Esophagus muscularis mucosa (tissue), 4 donors: ENCODE results near the gene NEK8. TPM values are rescaled to one million over a fixed set of nuclear protein-coding genes. Genes with fewer than 3 reads are reported as not detected.

Experiments
- DNase-seq: peaks from one replicate; pipeline ENCODE4 v3.0.0-alpha.2; 2017; ENCODE audit errors: extremely low spot score
- H3K27ac ChIP-seq, 4 donors: fragments of 200-600 bp; sonication (generic); replicated peaks in 1 of 4; 1 replicate in 3 of 4; 2 replicates in 1 of 4; pipeline ENCODE4 v1.5.1; 2016 to 2019; ENCODE audit warnings: mild to moderate bottlenecking in 1 of 4
- H3K27me3 ChIP-seq, 4 donors: fragments of 200-600 bp; sonication (generic); one replicate each; pipeline versions ENCODE4 v1.5.1 to v1.6.0; 2016 to 2019
- H3K36me3 ChIP-seq, 4 donors: fragments of 200-600 bp; sonication (generic); one replicate each; pipeline ENCODE4 v1.5.1; 2016 to 2019
- H3K4me1 ChIP-seq, 4 donors: fragments of 200-600 bp; sonication (generic); one replicate each; pipeline ENCODE4 v1.5.1; 2016 to 2019
- H3K4me3 ChIP-seq, 4 donors: fragments of 200-600 bp; sonication (generic); 1 replicate in 2 of 4; 2 replicates in 2 of 4; pipeline ENCODE4 v1.5.1; 2016 to 2019; ENCODE audit warnings: mild to moderate bottlenecking in 4 of 4, moderate library complexity in 1 of 4
- H3K9me3 ChIP-seq, 4 donors: fragments of 200-600 bp; sonication (generic); 1 replicate in 3 of 4; 2 replicates in 1 of 4; pipeline ENCODE4 v1.5.1; 2016 to 2019
- EP300 ChIP-seq: sonication (generic); formaldehyde crosslinking; IDR thresholded peaks from one replicate; pipeline ENCODE4 v1.6.1; 2017; ENCODE audit warnings: antibody characterized with exemption
- POLR2A ChIP-seq: fragments of 450-650 bp; IDR thresholded peaks from one replicate; pipeline ENCODE4 v1.6.1; 2017; ENCODE audit warnings: antibody characterized with exemption, moderate library complexity, mild to moderate bottlenecking, low read depth
- POLR2AphosphoS5 ChIP-seq, 2 donors: sonication (generic); formaldehyde crosslinking; IDR thresholded peaks; one replicate each; pipeline ENCODE4 v1.6.1; 2017; ENCODE audit warnings: antibody characterized with exemption in 2 of 2
- WGBS: methylation state at CpG from one replicate; pipeline ENCODE4 v1.1.5; 2018; 5-methylcytosine and 5-hydroxymethylcytosine counted together
- intact Hi-C: fragments of 100-400 bp; cut with DNase I; formaldehyde crosslinking; loops from one replicate; pipeline ENCODE4 v1.15.1; 2023
- total RNA-seq, 4 donors: library from RNA; depleted of rRNA; stranded (reverse); fragments of >200 nt; gene quantifications; one replicate each; pipeline versions ENCODE4 v1.1.0 to v1.2.1, GENCODE V29; 2016
- TF ChIP-seq, protein P1 (sequence below), 3 experiments: fragments of 200-600 bp in 2 of 3; fragments of 450-650 bp in 1 of 3; sonication (generic) in 2 of 3; IDR thresholded peaks; one replicate each; pipeline ENCODE4 v1.5.1; 2017 to 2019; ENCODE audit warnings: antibody characterized with exemption in 3 of 3, mild to moderate bottlenecking in 2 of 3, moderate library complexity in 1 of 3

The NEK8 gene
- total RNA-seq, 4 donors from 2014 or later = 0.83 to 2.1 (median 1.6) TPM

DNA sequence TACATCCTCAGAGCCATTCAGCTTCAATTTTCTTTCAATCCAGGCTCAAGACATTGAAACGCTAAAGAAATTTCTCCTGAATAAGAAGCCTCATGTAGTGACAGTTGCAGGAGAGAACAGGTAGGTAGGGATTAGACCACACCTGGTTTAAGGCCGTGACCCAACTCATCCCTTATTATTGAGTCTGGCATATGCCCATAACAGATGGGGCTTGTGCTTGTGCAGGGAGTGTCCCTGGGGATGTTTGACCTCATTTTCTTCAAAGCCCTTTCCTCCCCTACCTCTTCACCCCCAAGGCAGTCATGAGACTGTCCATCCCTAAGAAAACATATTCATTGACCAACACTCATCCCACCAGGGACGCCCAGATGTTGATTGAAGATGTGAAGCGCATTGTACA lies 42.3 kb upstream of the NEK8 start:
- H3K9me3 ChIP-seq = no peaks in the 10 kb centered on the region
- TF ChIP-seq, protein P1, sequence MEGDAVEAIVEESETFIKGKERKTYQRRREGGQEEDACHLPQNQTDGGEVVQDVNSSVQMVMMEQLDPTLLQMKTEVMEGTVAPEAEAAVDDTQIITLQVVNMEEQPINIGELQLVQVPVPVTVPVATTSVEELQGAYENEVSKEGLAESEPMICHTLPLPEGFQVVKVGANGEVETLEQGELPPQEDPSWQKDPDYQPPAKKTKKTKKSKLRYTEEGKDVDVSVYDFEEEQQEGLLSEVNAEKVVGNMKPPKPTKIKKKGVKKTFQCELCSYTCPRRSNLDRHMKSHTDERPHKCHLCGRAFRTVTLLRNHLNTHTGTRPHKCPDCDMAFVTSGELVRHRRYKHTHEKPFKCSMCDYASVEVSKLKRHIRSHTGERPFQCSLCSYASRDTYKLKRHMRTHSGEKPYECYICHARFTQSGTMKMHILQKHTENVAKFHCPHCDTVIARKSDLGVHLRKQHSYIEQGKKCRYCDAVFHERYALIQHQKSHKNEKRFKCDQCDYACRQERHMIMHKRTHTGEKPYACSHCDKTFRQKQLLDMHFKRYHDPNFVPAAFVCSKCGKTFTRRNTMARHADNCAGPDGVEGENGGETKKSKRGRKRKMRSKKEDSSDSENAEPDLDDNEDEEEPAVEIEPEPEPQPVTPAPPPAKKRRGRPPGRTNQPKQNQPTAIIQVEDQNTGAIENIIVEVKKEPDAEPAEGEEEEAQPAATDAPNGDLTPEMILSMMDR (IDR thresholded peaks at IDR 0.05) = no peak
- no peak for TF ChIP-seq EP300
- TF ChIP-seq POLR2AphosphoS5 (IDR thresholded peaks at IDR 0.05) = no peak
- TF ChIP-seq POLR2A = no peak
- H3K4me3 ChIP-seq = no peak overlapping the region
- no peak overlapping the region for H3K27ac ChIP-seq
- no peak for DNase-seq
- intact Hi-C loops = no loop called here
- H3K36me3 ChIP-seq = peaks cover 100% of the 10 kb centered on the region in 4 donors
- 79% methylated on average over 4 of the region's 4 CpGs for WGBS
- no peaks in the 10 kb centered on the region for H3K27me3 ChIP-seq
- H3K4me1 ChIP-seq = no peaks in the 10 kb centered on the region

- intact Hi-C loops = no loop called here
- WGBS = 100% methylated on average over 4 of the region's 4 CpGs
- DNase-seq = no peak
- TF ChIP-seq POLR2A (no peak), POLR2AphosphoS5 (IDR thresholded peaks at IDR 0.05) (no peak), EP300 (no peak)
- TF ChIP-seq, protein P1 (IDR thresholded peaks at IDR 0.05) = no peak
- Histone ChIP-seq H3K4me1 (no peaks in the 10 kb centered on the region), H3K4me3 (no peak overlapping the region), H3K36me3 (peaks cover 98 to 100% (median 99%) of the 10 kb centered on the region in 4 donors), H3K27me3 (no peaks in the 10 kb centered on the region), H3K9me3 (no peaks in the 10 kb centered on the region), H3K27ac (no peak overlapping the region)
Observed at GRCh38 chr17:28688481-28688880, 40.1 kb upstream of the NEK8 start.

DNA sequence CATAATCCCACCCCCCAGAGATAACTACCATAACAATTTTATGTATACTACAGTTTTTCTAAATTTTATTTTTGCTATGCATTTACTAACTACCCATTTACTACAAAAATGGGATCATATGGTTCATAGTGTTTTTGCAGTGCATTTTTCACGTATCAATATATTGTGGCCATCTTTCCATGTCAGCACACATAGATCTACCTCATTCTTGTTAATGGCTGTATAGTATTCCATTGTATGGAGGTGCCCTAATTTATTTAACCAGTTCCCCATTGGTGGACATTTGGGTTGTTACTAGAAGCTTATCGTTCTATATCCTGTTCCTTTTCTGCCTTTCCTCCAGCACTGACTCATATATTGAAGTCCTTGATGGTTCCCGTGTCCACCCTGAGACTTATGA lies 39.6 kb upstream of the NEK8 start:
- H3K9me3 ChIP-seq = no peaks in the 10 kb centered on the region
- WGBS = 100% methylated on average over 3 of the region's 3 CpGs
- H3K36me3 ChIP-seq = peaks cover 98 to 100% (median 99%) of the 10 kb centered on the region in 4 donors
- TF ChIP-seq POLR2A = no peak
- TF ChIP-seq POLR2AphosphoS5 (IDR thresholded peaks at IDR 0.05) = no peak
- TF ChIP-seq EP300 = no peak
- TF ChIP-seq, protein P1 (IDR thresholded peaks at IDR 0.05) = no peak
- H3K27ac ChIP-seq = no peak overlapping the region
- H3K27me3 ChIP-seq = no peaks in the 10 kb centered on the region
- intact Hi-C loops = no loop called here
- no peaks in the 10 kb centered on the region for H3K4me1 ChIP-seq
- no peak for DNase-seq
- H3K4me3 ChIP-seq = no peak overlapping the region

DNA sequence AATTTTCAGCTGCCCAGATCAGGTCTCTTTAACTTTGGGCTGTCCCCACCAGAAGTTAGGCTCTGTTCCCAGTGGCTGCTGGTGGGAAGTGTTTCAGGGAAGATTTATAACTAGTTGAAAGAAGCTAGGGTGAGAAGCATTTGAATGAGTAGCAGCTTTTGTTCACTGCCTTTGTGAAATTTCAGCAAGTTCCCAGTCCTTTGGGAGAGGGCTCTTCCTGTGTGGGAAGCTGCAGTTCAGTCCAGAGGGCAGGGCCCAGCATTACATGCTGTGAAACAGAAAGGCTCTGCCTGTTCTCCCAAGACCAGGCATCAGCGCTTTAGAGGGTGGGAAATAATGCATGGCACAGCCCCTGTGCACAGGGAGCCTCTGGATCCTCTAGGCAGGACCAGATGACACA lies 34.7 kb upstream of the NEK8 start:
- Histone ChIP-seq H3K36me3 (peaks cover 98 to 100% (median 99%) of the 10 kb centered on the region in 4 donors), H3K4me3 (no peak overlapping the region), H3K27ac (no peak overlapping the region), H3K27me3 (no peaks in the 10 kb centered on the region), H3K4me1 (no peaks in the 10 kb centered on the region), H3K9me3 (no peaks in the 10 kb centered on the region)
- WGBS = no CpG with 5 or more reads among the region's 1 CpG
- no peak for DNase-seq
- TF ChIP-seq EP300 (no peak), POLR2AphosphoS5 (IDR thresholded peaks at IDR 0.05) (no peak), POLR2A (no peak)
- TF ChIP-seq, protein P1 (IDR thresholded peaks at IDR 0.05) = no peak
- intact Hi-C loops = no loop called here

GRCh38 chr17:28698253-28698941 lies 30.2 kb upstream of the NEK8 start:
- intact Hi-C loops = no loop called here
- no peaks in the 10 kb centered on the region for H3K9me3 ChIP-seq
- H3K36me3 ChIP-seq = peaks cover 98 to 100% (median 100%) of the 10 kb centered on the region in 4 donors
- H3K4me1 ChIP-seq = no peaks in the 10 kb centered on the region
- no peak overlapping the region for H3K4me3 ChIP-seq
- 96% methylated on average over 6 of the region's 6 CpGs for WGBS
- no peak for DNase-seq
- no peak overlapping the region for H3K27ac ChIP-seq
- no peaks in the 10 kb centered on the region for H3K27me3 ChIP-seq
- TF ChIP-seq POLR2A (no peak), EP300 (no peak)
